Duodenal mucosa (tissue), 2 donors: ENCODE measurements around the gene SLC6A7.

Source experiments
- H3K27ac ChIP-seq: one replicate; pipeline ENCODE4 v1.7.0; 2013; ENCODE audit warnings: low read depth, low read length
- H3K27me3 ChIP-seq, 2 donors: one replicate each; pipeline ENCODE4 v1.7.0; 2013; ENCODE audit warnings: low read length in 2 of 2, control low read depth in 1 of 2; ENCODE audit not compliant: insufficient read depth in 2 of 2, control insufficient read depth in 1 of 2
- H3K36me3 ChIP-seq, 2 donors: one replicate each; pipeline ENCODE4 v1.7.0; 2013; ENCODE audit warnings: low read length in 2 of 2, control low read depth in 1 of 2; ENCODE audit not compliant: insufficient read depth in 2 of 2, control insufficient read depth in 1 of 2
- H3K4me1 ChIP-seq, 2 donors: one replicate each; pipeline ENCODE4 v1.7.0; 2013; ENCODE audit warnings: low read length in 2 of 2, control low read depth in 1 of 2; ENCODE audit not compliant: insufficient read depth in 2 of 2, control insufficient read depth in 1 of 2
- H3K4me3 ChIP-seq, 2 donors: one replicate each; pipeline ENCODE4 v1.7.0; 2013; ENCODE audit warnings: low read length in 2 of 2, low read depth in 1 of 2
- H3K9ac ChIP-seq, 2 donors: one replicate each; pipeline ENCODE4 v1.7.0; 2013; ENCODE audit warnings: low read length in 2 of 2, low read depth in 1 of 2
- H3K9me3 ChIP-seq, 2 donors: one replicate each; pipeline ENCODE4 v1.7.0; 2013; ENCODE audit warnings: low read length in 2 of 2, control low read depth in 1 of 2; ENCODE audit not compliant: control insufficient read depth in 1 of 2

Gene SLC6A7

GRCh38 chr5:150256410-150257064, 66.7 kb downstream of the SLC6A7 start:
- H3K36me3 ChIP-seq: no peaks in the 10 kb centered on the region
- H3K9me3 ChIP-seq: no peaks in the 10 kb centered on the region
- H3K27me3 ChIP-seq: no peaks in the 10 kb centered on the region
- no peaks in the 10 kb centered on the region for H3K4me1 ChIP-seq
- H3K9ac ChIP-seq: no peak overlapping the region
- no peak overlapping the region for H3K27ac ChIP-seq
- no peak overlapping the region for H3K4me3 ChIP-seq

DNA sequence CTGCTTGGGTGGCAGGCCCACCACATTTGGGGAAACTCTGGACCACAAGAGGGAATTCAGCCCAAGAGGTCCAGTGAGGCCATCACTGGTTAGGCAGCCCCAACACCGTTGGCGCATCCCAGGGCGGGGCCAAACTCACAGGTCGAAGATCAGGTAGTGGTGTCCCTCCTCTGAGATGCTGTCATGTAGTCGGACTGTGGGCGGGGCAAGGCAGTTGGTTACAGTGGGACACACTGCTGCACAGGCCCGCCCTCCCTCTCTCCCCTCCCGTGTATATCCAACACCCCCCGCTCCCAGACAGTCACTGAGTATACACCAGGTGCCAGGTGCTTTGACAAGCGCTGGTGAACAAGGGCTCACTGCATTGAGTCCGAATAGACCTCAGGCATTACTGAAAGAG, 67.6 kb downstream of the SLC6A7 start:
- Histone ChIP-seq H3K4me3 (no peak overlapping the region), H3K9ac (no peak overlapping the region), H3K9me3 (no peaks in the 10 kb centered on the region), H3K36me3 (no peaks in the 10 kb centered on the region), H3K4me1 (no peaks in the 10 kb centered on the region), H3K27ac (no peak overlapping the region), H3K27me3 (peaks cover 0 to 4% of the 10 kb centered on the region in 2 donors)

- no peak overlapping the region for H3K27ac ChIP-seq
- no peaks in the 10 kb centered on the region for H3K4me1 ChIP-seq
- H3K9ac ChIP-seq: no peak overlapping the region
These were observed 68.3 kb downstream of the SLC6A7 start for GRCh38 chr5:150258130-150258529.

More at GRCh38 chr5:150258130-150258529, 68.3 kb downstream of the SLC6A7 start:
- Histone ChIP-seq H3K27me3 (peaks cover 0 to 4% of the 10 kb centered on the region in 2 donors), H3K4me3 (no peak overlapping the region), H3K9me3 (no peaks in the 10 kb centered on the region), H3K36me3 (no peaks in the 10 kb centered on the region)
